Fibroblast of lung (primary cell): Measurements from ENCODE around the gene COG8. TPM values are rescaled to one million over a fixed set of nuclear protein-coding genes. Genes with fewer than 3 reads are reported as not detected.

Experiments used
- DNase-seq, 2 donors: peaks; one replicate each; pipeline versions ENCODE4 v3.0.0 to v3.0.0-alpha.2; 2010; ENCODE audit warnings: low read depth in 2 of 2
- H2AFZ ChIP-seq: 2 replicates; pipeline ENCODE4 v1.5.1; 2012; ENCODE audit warnings: low read length, control low read depth, inconsistent platforms
- H3K27ac ChIP-seq: 2 replicates; pipeline ENCODE4 v1.5.1; 2011; ENCODE audit warnings: low read length, control low read depth; ENCODE audit not compliant: insufficient read depth
- H3K27me3 ChIP-seq: 2 replicates; pipeline ENCODE4 v1.5.1; 2011; ENCODE audit warnings: mild to moderate bottlenecking, low read length; ENCODE audit not compliant: control insufficient read depth, insufficient read depth
- H3K36me3 ChIP-seq: 2 replicates; pipeline ENCODE4 v1.5.1; 2011; ENCODE audit warnings: low read length; ENCODE audit not compliant: control insufficient read depth, insufficient read depth
- H3K4me1 ChIP-seq: 2 replicates; pipeline ENCODE4 v1.5.1; 2011; ENCODE audit warnings: low read length; ENCODE audit not compliant: control insufficient read depth, insufficient read depth; ENCODE audit errors: extremely low read depth
- H3K4me2 ChIP-seq: 2 replicates; pipeline ENCODE4 v1.5.1; 2011; ENCODE audit warnings: low read length, control low read depth; ENCODE audit not compliant: insufficient read depth; ENCODE audit errors: extremely low read depth
- H3K4me3 ChIP-seq, 4 experiments: fragments of 200-600 bp in 1 of 4; sonication (generic) in 1 of 4; replicated peaks in 1 of 4; 2 replicates each; pipeline ENCODE4 v1.5.1; 2011 to 2016; ENCODE audit warnings: low read length in 4 of 4, low read depth in 3 of 4, mild to moderate bottlenecking in 3 of 4, control low read depth in 2 of 4, inconsistent platforms in 1 of 4, mixed read lengths in 1 of 4; ENCODE audit not compliant: insufficient read depth in 1 of 4; ENCODE audit errors: control extremely low read depth in 1 of 4
- H3K79me2 ChIP-seq: 2 replicates; pipeline ENCODE4 v1.5.1; 2012; ENCODE audit warnings: mild to moderate bottlenecking, low read length, inconsistent platforms; ENCODE audit not compliant: control insufficient read depth, insufficient read depth
- H3K9ac ChIP-seq: 2 replicates; pipeline ENCODE4 v1.5.1; 2011; ENCODE audit warnings: mild to moderate bottlenecking, low read length, control low read depth; ENCODE audit not compliant: insufficient read depth
- H3K9me3 ChIP-seq: 2 replicates; pipeline ENCODE4 v1.5.1; 2012; ENCODE audit warnings: low read depth, low read length; ENCODE audit not compliant: control insufficient read depth, insufficient read depth
- H4K20me1 ChIP-seq: 2 replicates; pipeline ENCODE4 v1.5.1; 2011; ENCODE audit warnings: low read length; ENCODE audit not compliant: control insufficient read depth, insufficient read depth; ENCODE audit errors: extremely low read depth
- EZH2 ChIP-seq: IDR thresholded peaks from 2 replicates; pipeline ENCODE4 v1.5.1; 2012; ENCODE audit warnings: low read length, control low read depth, mild to moderate bottlenecking; ENCODE audit errors: missing control alignments
- polyA plus RNA-seq, 2 donors: library from polyadenylated mRNA; depleted of rRNA in 1 of 2; stranded (reverse) in 1 of 2; unstranded in 1 of 2; fragments of >200 nt; gene quantifications; 2 replicates each; pipeline ENCODE4 v1.2.1, GENCODE V29; 2011 to 2012; ENCODE audit warnings: missing spikeins in 1 of 2
- total RNA-seq: library from RNA; depleted of rRNA; stranded (reverse); fragments of >200 nt; gene quantifications from 2 replicates; pipeline ENCODE4 v1.2.1, GENCODE V29; 2014
- TF ChIP-seq, protein P1 (sequence below), 2 donors: IDR thresholded peaks in 1 of 2; conservative IDR thresholded peaks in 1 of 2; 1 replicate in 1 of 2; 2 replicates in 1 of 2; pipeline ENCODE4 v1.5.1; 2011 to 2012; ENCODE audit warnings: low read length in 2 of 2, control low read depth in 1 of 2, inconsistent platforms in 1 of 2, low read depth in 1 of 2, mild to moderate bottlenecking in 1 of 2

Gene COG8
- total and polyA plus RNA-seq, 2 donors (not counting 1 experiment from before 2014, with no cell fraction given): 20.0 to 29.2 TPM

DNA sequence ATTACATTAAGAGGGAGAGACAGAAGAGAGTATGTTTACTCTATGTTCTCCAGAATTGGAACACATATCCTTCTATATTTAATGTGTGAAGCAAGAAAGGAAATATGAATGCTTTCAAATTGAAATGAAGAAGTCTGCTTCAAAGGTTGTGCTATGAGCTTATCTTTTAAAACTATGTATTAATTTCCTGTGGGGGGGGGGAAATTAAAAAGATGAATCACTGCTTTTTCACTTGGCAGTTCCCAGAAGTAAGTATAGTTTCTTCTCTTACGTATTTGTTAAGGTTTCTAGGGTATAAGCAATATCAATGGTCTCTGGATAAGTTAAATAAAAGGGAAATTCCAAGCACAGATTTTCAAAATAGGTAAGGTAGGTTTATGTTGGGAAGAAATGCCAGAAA lies 39.4 kb upstream of the COG8 start:
- Histone ChIP-seq H3K9ac (no peak overlapping the region), H3K4me2 (no peak overlapping the region)
- DNase-seq: peak in 1 of 2 donors; percentile 50

DNA sequence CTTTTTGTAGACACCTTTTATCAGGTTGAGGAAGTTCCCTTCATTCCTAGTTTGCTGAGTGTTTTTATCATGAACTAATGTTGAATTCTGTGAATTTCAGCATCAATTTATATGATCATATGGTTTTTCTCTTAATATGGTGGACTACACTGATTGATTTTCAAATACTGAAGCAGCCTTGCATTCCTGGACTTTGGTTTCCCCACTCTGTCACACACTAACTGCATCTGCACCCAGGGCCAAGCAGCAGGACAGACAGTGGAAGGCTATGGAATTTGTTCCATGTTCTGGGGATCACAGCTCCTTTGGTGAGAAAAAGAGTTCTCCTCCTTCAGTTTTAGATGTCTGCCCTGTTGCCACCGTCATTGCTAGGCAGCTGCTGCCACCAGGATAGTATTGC lies 38.7 kb upstream of the COG8 start:
- no peaks in the 10 kb centered on the region for H3K9me3 ChIP-seq
- no peak overlapping the region for H3K4me3 ChIP-seq
- H3K36me3 ChIP-seq: peaks cover 5% of the 10 kb centered on the region
- DNase-seq: no peak
- no peak overlapping the region for H2AFZ ChIP-seq
- no peaks in the 10 kb centered on the region for H3K27me3 ChIP-seq
- H3K27ac ChIP-seq: no peak overlapping the region
- TF ChIP-seq EZH2: no peak
- TF ChIP-seq, protein P1, sequence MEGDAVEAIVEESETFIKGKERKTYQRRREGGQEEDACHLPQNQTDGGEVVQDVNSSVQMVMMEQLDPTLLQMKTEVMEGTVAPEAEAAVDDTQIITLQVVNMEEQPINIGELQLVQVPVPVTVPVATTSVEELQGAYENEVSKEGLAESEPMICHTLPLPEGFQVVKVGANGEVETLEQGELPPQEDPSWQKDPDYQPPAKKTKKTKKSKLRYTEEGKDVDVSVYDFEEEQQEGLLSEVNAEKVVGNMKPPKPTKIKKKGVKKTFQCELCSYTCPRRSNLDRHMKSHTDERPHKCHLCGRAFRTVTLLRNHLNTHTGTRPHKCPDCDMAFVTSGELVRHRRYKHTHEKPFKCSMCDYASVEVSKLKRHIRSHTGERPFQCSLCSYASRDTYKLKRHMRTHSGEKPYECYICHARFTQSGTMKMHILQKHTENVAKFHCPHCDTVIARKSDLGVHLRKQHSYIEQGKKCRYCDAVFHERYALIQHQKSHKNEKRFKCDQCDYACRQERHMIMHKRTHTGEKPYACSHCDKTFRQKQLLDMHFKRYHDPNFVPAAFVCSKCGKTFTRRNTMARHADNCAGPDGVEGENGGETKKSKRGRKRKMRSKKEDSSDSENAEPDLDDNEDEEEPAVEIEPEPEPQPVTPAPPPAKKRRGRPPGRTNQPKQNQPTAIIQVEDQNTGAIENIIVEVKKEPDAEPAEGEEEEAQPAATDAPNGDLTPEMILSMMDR (conservative IDR thresholded peaks at IDR 0.05 in 1 of 2, IDR thresholded peaks at IDR 0.05 in 1 of 2; ENCODE audit: low read depth in 1 of 2, low read length in 2 of 2): no peak
- H3K79me2 ChIP-seq: peaks cover 5% of the 10 kb centered on the region
- no peak overlapping the region for H3K9ac ChIP-seq
- no peaks in the 10 kb centered on the region for H3K4me1 ChIP-seq
- no peaks in the 10 kb centered on the region for H4K20me1 ChIP-seq
- H3K4me2 ChIP-seq: no peak overlapping the region

More for the DNA sequence above, 39.4 kb upstream of the COG8 start:
- Histone ChIP-seq H3K4me3 (no peak overlapping the region), H3K4me1 (no peaks in the 10 kb centered on the region), H2AFZ (no peak overlapping the region), H3K27me3 (no peaks in the 10 kb centered on the region), H3K9me3 (no peaks in the 10 kb centered on the region), H3K27ac (no peak overlapping the region), H4K20me1 (no peaks in the 10 kb centered on the region), H3K79me2 (peaks cover 7% of the 10 kb centered on the region), H3K36me3 (peaks cover 5% of the 10 kb centered on the region)
- TF ChIP-seq EZH2: no peak
- TF ChIP-seq, protein P1 (conservative IDR thresholded peaks at IDR 0.05 in 1 of 2, IDR thresholded peaks at IDR 0.05 in 1 of 2; ENCODE audit: low read depth in 1 of 2, low read length in 2 of 2): no peak

- TF ChIP-seq, protein P1 (conservative IDR thresholded peaks at IDR 0.05 in 1 of 2, IDR thresholded peaks at IDR 0.05 in 1 of 2; ENCODE audit: low read depth in 1 of 2, low read length in 2 of 2): no peak
- DNase-seq: no peak
- no peak overlapping the region for H3K27ac ChIP-seq
- no peak overlapping the region for H3K4me2 ChIP-seq
- no peak overlapping the region for H3K9ac ChIP-seq
- no peaks in the 10 kb centered on the region for H3K9me3 ChIP-seq
- no peaks in the 10 kb centered on the region for H3K4me1 ChIP-seq
- H3K27me3 ChIP-seq: no peaks in the 10 kb centered on the region
- peaks cover 3% of the 10 kb centered on the region for H3K36me3 ChIP-seq
- H2AFZ ChIP-seq: no peak overlapping the region
- peaks cover 2% of the 10 kb centered on the region for H3K79me2 ChIP-seq
- no peaks in the 10 kb centered on the region for H4K20me1 ChIP-seq
- H3K4me3 ChIP-seq: no peak overlapping the region
These were observed 37.2 kb upstream of the COG8 start for GRCh38 chr16:69376393-69377059.
